H1 (cell line): Measurements from ENCODE around the gene MBOAT2. TPM values are rescaled to one million over a fixed set of nuclear protein-coding genes. Genes with fewer than 3 reads are reported as not detected.

Experiments
- CTCF ChIA-PET: fragments of 300-600 bp; sonication (Branson Sonifier 250); formaldehyde crosslinking; loops from one replicate; lab custom pipeline; 2021; ENCODE audit not compliant: partially characterized antibody; lab: Charles Lee
- POLR2A ChIA-PET: fragments of 300-600 bp; sonication (Branson Sonifier 250); formaldehyde crosslinking; loops from one replicate; lab custom pipeline; 2021; ENCODE audit warnings: inconsistent platforms; ENCODE audit not compliant: partially characterized antibody; lab: Charles Lee
- DNase-seq, 2 experiments: peaks; one replicate each; pipeline versions ENCODE4 v3.0.0 to v3.0.0-alpha.2; 2010 to 2022; ENCODE audit warnings: low spot score in 2 of 2, low read depth in 1 of 2, mixed read lengths in 1 of 2
- FAIRE-seq: peaks from 2 replicates; lab custom pipeline; 2011; peaks lifted over from hg19 to GRCh38; lab: Jason Lieb, UNC
- H2AFZ ChIP-seq: 2 replicates; pipeline ENCODE4 v1.8.1; 2012; ENCODE audit warnings: low read length, inconsistent platforms
- H2AK5ac ChIP-seq: 2 replicates; pipeline ENCODE4 v1.6.1; 2013; ENCODE audit warnings: low read depth, low read length
- H2BK120ac ChIP-seq: replicated peaks from 2 replicates; pipeline ENCODE3; 2013; ENCODE audit warnings: low read depth, low read length, inconsistent platforms
- H2BK12ac ChIP-seq: 2 replicates; pipeline ENCODE4 v1.6.1; 2013; ENCODE audit warnings: low read depth, low read length
- H2BK15ac ChIP-seq: 2 replicates; pipeline ENCODE4 v1.6.1; 2013; ENCODE audit warnings: low read length
- H2BK20ac ChIP-seq: 2 replicates; pipeline ENCODE4 v1.6.1; 2013; ENCODE audit warnings: low read length
- H2BK5ac ChIP-seq: 2 replicates; pipeline ENCODE4 v1.6.1; 2013; ENCODE audit warnings: low read depth, low read length
- H3K14ac ChIP-seq: 2 replicates; pipeline ENCODE4 v1.6.1; 2013; ENCODE audit warnings: inconsistent platforms; ENCODE audit not compliant: insufficient read length
- H3K18ac ChIP-seq: 2 replicates; pipeline ENCODE4 v1.6.1; 2013; ENCODE audit warnings: low read length; ENCODE audit errors: extremely low read depth
- H3K23ac ChIP-seq: 2 replicates; pipeline ENCODE4 v1.6.1; 2013; ENCODE audit warnings: inconsistent platforms; ENCODE audit not compliant: insufficient read length
- H3K23me2 ChIP-seq: 2 replicates; pipeline ENCODE4 v1.6.1; 2013; ENCODE audit warnings: low read depth, low read length
- H3K27ac ChIP-seq: 2 replicates; pipeline ENCODE4 v1.6.1; 2011; ENCODE audit warnings: low read depth, low read length, inconsistent platforms
- H3K27me3 ChIP-seq, 4 experiments: replicated peaks in 1 of 4; 1 replicate in 1 of 4; 2 replicates in 3 of 4; pipeline versions ENCODE4 v1.6.1 to v1.8.1; 2011 to 2013; ENCODE audit warnings: low read length in 3 of 4, mild to moderate bottlenecking in 3 of 4, inconsistent platforms in 2 of 4, mixed read lengths in 2 of 4, moderate library complexity in 1 of 4; ENCODE audit not compliant: control insufficient read depth in 3 of 4, insufficient read depth in 3 of 4; ENCODE audit errors: extremely low read depth in 1 of 4
- H3K36me3 ChIP-seq, 4 experiments: 2 replicates each; pipeline versions ENCODE4 v1.6.1 to v1.8.1; 2011 to 2013; ENCODE audit warnings: mild to moderate bottlenecking in 4 of 4, low read length in 3 of 4, moderate library complexity in 2 of 4, control low read depth in 1 of 4, inconsistent platforms in 1 of 4; ENCODE audit not compliant: insufficient read depth in 4 of 4, control insufficient read depth in 2 of 4
- H3K4ac ChIP-seq: replicated peaks from 2 replicates; pipeline ENCODE3; 2013; ENCODE audit warnings: low read length, low read depth, mixed read lengths, inconsistent platforms; ENCODE audit not compliant: insufficient read length
- H3K4me1 ChIP-seq, 4 experiments: replicated peaks in 1 of 4; 1 replicate in 1 of 4; 2 replicates in 3 of 4; pipeline versions ENCODE4 v1.6.1 to v1.8.1; 2011 to 2013; ENCODE audit warnings: low read length in 3 of 4, inconsistent platforms in 2 of 4, mixed read lengths in 1 of 4; ENCODE audit not compliant: insufficient read depth in 4 of 4, control insufficient read depth in 3 of 4
- H3K4me2 ChIP-seq, 2 experiments: 2 replicates each; pipeline versions ENCODE4 v1.6.1 to v1.8.1; 2011 to 2013; ENCODE audit warnings: low read depth in 2 of 2, low read length in 2 of 2, control low read depth in 1 of 2, inconsistent platforms in 1 of 2, mild to moderate bottlenecking in 1 of 2; ENCODE audit not compliant: insufficient read depth in 1 of 2
- H3K4me3 ChIP-seq, 4 experiments: fragments of 200-600, 300-600 bp in 1 of 4; sonication (generic), shearing (Covaris generic), sonication (Bioruptor Twin) in 1 of 4; 2 replicates each; pipeline versions ENCODE4 v1.5.1 to v1.8.1; 2011 to 2016; ENCODE audit warnings: low read length in 4 of 4, low read depth in 3 of 4, control low read depth in 2 of 4, inconsistent platforms in 2 of 4, mild to moderate bottlenecking in 2 of 4, mixed read lengths in 1 of 4, moderate library complexity in 1 of 4; ENCODE audit not compliant: insufficient read depth in 2 of 4; ENCODE audit errors: extremely low read depth in 1 of 4
- H3K56ac ChIP-seq: replicated peaks from 2 replicates; pipeline ENCODE3; 2013; ENCODE audit warnings: low read depth, mild to moderate bottlenecking, mixed read lengths, low read length, inconsistent platforms; ENCODE audit not compliant: insufficient read length
- H3K79me1 ChIP-seq: 2 replicates; pipeline ENCODE4 v1.6.1; 2013; ENCODE audit warnings: low read depth, low read length, control low read depth
- H3K79me2 ChIP-seq, 2 experiments: 2 replicates each; pipeline versions ENCODE4 v1.6.1 to v1.8.1; 2012 to 2013; ENCODE audit warnings: low read length in 2 of 2, mild to moderate bottlenecking in 2 of 2, inconsistent platforms in 1 of 2; ENCODE audit not compliant: insufficient read depth in 2 of 2, control insufficient read depth in 1 of 2
- H3K9ac ChIP-seq, 4 experiments: replicated peaks in 1 of 4; 1 replicate in 1 of 4; 2 replicates in 3 of 4; pipeline versions ENCODE4 v1.6.1 to v1.8.1; 2011 to 2013; ENCODE audit warnings: low read depth in 3 of 4, low read length in 3 of 4, control low read depth in 2 of 4, mild to moderate bottlenecking in 2 of 4, moderate library complexity in 2 of 4, inconsistent platforms in 1 of 4; ENCODE audit errors: extremely low read depth in 1 of 4
- H3K9me3 ChIP-seq, 2 experiments: 2 replicates each; pipeline versions ENCODE4 v1.6.1 to v1.8.1; 2012 to 2013; ENCODE audit warnings: mild to moderate bottlenecking in 2 of 2, moderate library complexity in 2 of 2, control low read depth in 1 of 2, inconsistent platforms in 1 of 2, low read depth in 1 of 2, low read length in 1 of 2, mixed read lengths in 1 of 2; ENCODE audit not compliant: insufficient read depth in 2 of 2
- H4K20me1 ChIP-seq, 2 experiments: replicated peaks in 1 of 2; 2 replicates each; pipeline versions ENCODE3 to v1.8.1; 2011 to 2013; ENCODE audit warnings: inconsistent platforms in 2 of 2, low read length in 2 of 2, mild to moderate bottlenecking in 1 of 2; ENCODE audit not compliant: insufficient read depth in 2 of 2, control insufficient read depth in 1 of 2
- H4K5ac ChIP-seq: 2 replicates; pipeline ENCODE4 v1.6.1; 2013; ENCODE audit warnings: low read length, low read depth, mixed read lengths, inconsistent platforms; ENCODE audit not compliant: insufficient read length
- H4K8ac ChIP-seq: 2 replicates; pipeline ENCODE4 v1.8.0; 2013; ENCODE audit warnings: mild to moderate bottlenecking, moderate library complexity, low read length, inconsistent platforms; ENCODE audit not compliant: insufficient read depth; ENCODE audit errors: extremely low read depth
- H4K91ac ChIP-seq: replicated peaks from 2 replicates; pipeline ENCODE3; 2013; ENCODE audit warnings: low read length, mixed read lengths, inconsistent platforms; ENCODE audit not compliant: insufficient read length
- BACH1 ChIP-seq: IDR thresholded peaks from 2 replicates; pipeline ENCODE4 v1.6.1; 2012; ENCODE audit warnings: low read length, improper control_type of control experiment
- BCL11A ChIP-seq, 2 experiments: IDR thresholded peaks; one replicate each; pipeline ENCODE4 v1.6.1; 2011; ENCODE audit warnings: low read depth in 2 of 2, low read length in 2 of 2, mild to moderate bottlenecking in 2 of 2
- CREB1 ChIP-seq: IDR thresholded peaks from 2 replicates; pipeline ENCODE4 v1.6.1; 2012; ENCODE audit warnings: inconsistent platforms
- KDM5A ChIP-seq: fragments of 200-600 bp; IDR thresholded peaks from 2 replicates; pipeline ENCODE4 v1.7.1; 2012; ENCODE audit warnings: mild to moderate bottlenecking, low read length, inconsistent platforms, mixed read lengths
- SAP30 ChIP-seq: fragments of 300-600 bp; sonication (generic); IDR thresholded peaks from 2 replicates; pipeline ENCODE4 v1.7.1; 2012; ENCODE audit warnings: low read length, moderate library complexity, mild to moderate bottlenecking, inconsistent platforms; ENCODE audit not compliant: insufficient read depth, insufficient replicate concordance
- SIX5 ChIP-seq: IDR thresholded peaks from 2 replicates; pipeline ENCODE4 v1.6.1; 2011; ENCODE audit warnings: mild to moderate bottlenecking, low read depth, low read length
- TBP ChIP-seq: IDR thresholded peaks from 2 replicates; pipeline ENCODE4 v1.6.1; 2011; ENCODE audit warnings: low read depth, low read length, improper control_type of control experiment
- WGBS, 2 experiments: shearing (Covaris generic) in 1 of 2; methylation state at CpG; one replicate each; pipeline versions ENCODE4 v1.1.6 to v1.1.7; 2013 to 2015; ENCODE audit warnings: low lambda C conversion rate in 2 of 2, mixed read lengths in 2 of 2, inconsistent platforms in 1 of 2, low coverage in 1 of 2, missing lambda C conversion rate in 1 of 2; ENCODE audit not compliant: insufficient replicate concordance in 2 of 2, insufficient coverage in 1 of 2, insufficient read length in 1 of 2; ENCODE audit errors: extremely low coverage in 1 of 2, missing lambda C conversion rate in 1 of 2; 5-methylcytosine and 5-hydroxymethylcytosine counted together
- polyA plus RNA-seq, 7 experiments: library from polyadenylated mRNA; depleted of rRNA in 3 of 7; stranded (reverse) in 5 of 7; unstranded in 2 of 7; fragments of >200 nt in 5 of 7; fragments of 200-250 nt in 2 of 7; gene quantifications; 1 replicate in 5 of 7; 2 replicates in 1 of 7; 4 replicates in 1 of 7; pipeline versions ENCODE4 v1.2.1 to v1.2.3, GENCODE V29; 2011 to 2013; ENCODE audit warnings: missing spikeins in 2 of 7, mixed read lengths in 2 of 7
- total RNA-seq: library from RNA; stranded (reverse); fragmentation: NEBNext Ultra II Directional; extraction: Animal tissue kit (Norgen Biotek cat#: 25700); gene quantifications from 2 replicates; pipeline ENCODE4 v1.2.1, GENCODE V29; 2021

MBOAT2 gene
- total and polyA plus RNA-seq, 2 of the 8 experiments (the other 6 are each of a cell fraction or from before 2014, with no cell fraction given): 11.2 to 23.4 TPM

GRCh38 chr2:8932702-8933101 is 70.8 kb downstream of the MBOAT2 start:
- no peak overlapping the region for H3K4me2 ChIP-seq
- no peak for TF ChIP-seq SAP30
- TF ChIP-seq CREB1: no peak
- TF ChIP-seq KDM5A: no peak
- TF ChIP-seq BCL11A (IDR thresholded peaks at IDR 0.05; ENCODE audit: low read depth in 2 of 2, low read length in 2 of 2): no peak
- TF ChIP-seq BACH1: no peak
- TF ChIP-seq TBP: no peak
- no peak for TF ChIP-seq SIX5
- TF ChIP-seq, all 59 proteins: peak for 0
- Histone ChIP-seq H2BK20ac (no peak overlapping the region), H3K23ac (no peak overlapping the region), H3K4me3 (no peak overlapping the region), H4K8ac (no peak overlapping the region), H3K56ac (no peak overlapping the region), H3K27me3 (no peaks in the 10 kb centered on the region), H4K20me1 (no peaks in the 10 kb centered on the region), H2BK15ac (no peak overlapping the region), H2BK120ac (no peak overlapping the region), H4K5ac (no peak overlapping the region), H3K14ac (no peak overlapping the region), H3K9ac (no peak overlapping the region), H2AK5ac (no peak overlapping the region), H3K79me2 (no peaks in the 10 kb centered on the region), H3K18ac (no peak overlapping the region), H2BK12ac (no peak overlapping the region), H2AFZ (no peak overlapping the region), H3K27ac (no peak overlapping the region), H3K23me2 (no peaks in the 10 kb centered on the region), H4K91ac (no peak overlapping the region), H3K4ac (no peak overlapping the region), H3K79me1 (no peaks in the 10 kb centered on the region), H3K36me3 (no peaks in the 10 kb centered on the region), H3K4me1 (peaks cover 1 to 5% (median 4%) of the 10 kb centered on the region in 4 experiments; a peak in 3 of 7 replicates), H2BK5ac (no peak overlapping the region), H3K9me3 (no peaks in the 10 kb centered on the region)
- 88% methylated on average over 2 of the region's 2 CpGs; no CpG with 5 or more reads in 1 of the 2 experiments for WGBS, 2 experiments
- CTCF ChIA-PET: no interaction called here
- POLR2A ChIA-PET: no interaction called here
- DNase-seq: no peak
- no peak for FAIRE-seq
